ENCODE data around the gene CCDC171. TPM values are rescaled to one million over a fixed set of nuclear protein-coding genes. Genes with fewer than 3 reads are reported as not detected.

CCDC171 gene
- total and polyA plus RNA-seq, 12 donors: 1.2 to 4.9 (median 2.7) TPM

DNA sequence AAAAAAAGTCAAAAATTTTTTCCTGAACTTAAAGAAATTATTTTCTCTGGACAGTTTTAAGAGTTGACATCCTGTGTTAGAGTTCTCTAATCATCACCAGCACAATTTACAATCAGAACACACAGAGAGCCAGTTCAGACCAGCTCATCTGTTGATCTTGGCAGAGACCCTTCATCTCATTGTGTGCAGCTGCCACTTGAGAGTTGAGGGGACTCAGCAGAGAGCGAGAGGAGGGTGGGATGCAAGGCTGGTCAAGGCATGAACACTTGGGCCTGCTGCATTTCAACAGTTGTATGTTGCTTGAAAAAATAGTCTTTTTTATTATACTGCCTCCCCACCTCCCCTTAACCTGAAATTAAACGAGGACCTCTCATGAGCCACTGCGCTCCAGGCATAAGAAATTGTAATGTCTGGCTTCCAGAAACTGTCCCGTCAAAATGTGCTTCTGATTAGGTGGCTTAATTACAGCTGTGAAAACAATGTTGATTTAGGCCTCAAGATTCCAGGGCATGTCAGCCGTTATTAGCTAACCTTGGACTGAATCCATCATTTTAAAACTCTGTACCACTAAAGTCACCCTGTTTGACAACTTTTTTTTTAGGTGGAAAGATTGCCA is 383.6 kb downstream of the CCDC171 start:
- H3K9me3 ChIP-seq (replicated peaks in 1 of 3): no peaks in the 10 kb centered on the region
- no peaks in the 10 kb centered on the region for H3K36me3 ChIP-seq (replicated peaks in 1 of 2)
- no peak overlapping the region for H3K27ac ChIP-seq
- TF ChIP-seq, protein P1, sequence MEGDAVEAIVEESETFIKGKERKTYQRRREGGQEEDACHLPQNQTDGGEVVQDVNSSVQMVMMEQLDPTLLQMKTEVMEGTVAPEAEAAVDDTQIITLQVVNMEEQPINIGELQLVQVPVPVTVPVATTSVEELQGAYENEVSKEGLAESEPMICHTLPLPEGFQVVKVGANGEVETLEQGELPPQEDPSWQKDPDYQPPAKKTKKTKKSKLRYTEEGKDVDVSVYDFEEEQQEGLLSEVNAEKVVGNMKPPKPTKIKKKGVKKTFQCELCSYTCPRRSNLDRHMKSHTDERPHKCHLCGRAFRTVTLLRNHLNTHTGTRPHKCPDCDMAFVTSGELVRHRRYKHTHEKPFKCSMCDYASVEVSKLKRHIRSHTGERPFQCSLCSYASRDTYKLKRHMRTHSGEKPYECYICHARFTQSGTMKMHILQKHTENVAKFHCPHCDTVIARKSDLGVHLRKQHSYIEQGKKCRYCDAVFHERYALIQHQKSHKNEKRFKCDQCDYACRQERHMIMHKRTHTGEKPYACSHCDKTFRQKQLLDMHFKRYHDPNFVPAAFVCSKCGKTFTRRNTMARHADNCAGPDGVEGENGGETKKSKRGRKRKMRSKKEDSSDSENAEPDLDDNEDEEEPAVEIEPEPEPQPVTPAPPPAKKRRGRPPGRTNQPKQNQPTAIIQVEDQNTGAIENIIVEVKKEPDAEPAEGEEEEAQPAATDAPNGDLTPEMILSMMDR (IDR thresholded peaks at IDR 0.05): no peak
- TF ChIP-seq POLR2A (IDR thresholded peaks at IDR 0.05): no peak
- DNase-seq: no peak
- no peaks in the 10 kb centered on the region for H3K27me3 ChIP-seq
- intact Hi-C loops (cut with DNase I): no loop called here
- H3K4me3 ChIP-seq: no peak overlapping the region
- 61 to 71% (median 68%) methylated on average over 5 of the region's 5 CpGs for WGBS, 4 donors
- H3K4me1 ChIP-seq (replicated peaks in 1 of 2): no peaks in the 10 kb centered on the region

DNA sequence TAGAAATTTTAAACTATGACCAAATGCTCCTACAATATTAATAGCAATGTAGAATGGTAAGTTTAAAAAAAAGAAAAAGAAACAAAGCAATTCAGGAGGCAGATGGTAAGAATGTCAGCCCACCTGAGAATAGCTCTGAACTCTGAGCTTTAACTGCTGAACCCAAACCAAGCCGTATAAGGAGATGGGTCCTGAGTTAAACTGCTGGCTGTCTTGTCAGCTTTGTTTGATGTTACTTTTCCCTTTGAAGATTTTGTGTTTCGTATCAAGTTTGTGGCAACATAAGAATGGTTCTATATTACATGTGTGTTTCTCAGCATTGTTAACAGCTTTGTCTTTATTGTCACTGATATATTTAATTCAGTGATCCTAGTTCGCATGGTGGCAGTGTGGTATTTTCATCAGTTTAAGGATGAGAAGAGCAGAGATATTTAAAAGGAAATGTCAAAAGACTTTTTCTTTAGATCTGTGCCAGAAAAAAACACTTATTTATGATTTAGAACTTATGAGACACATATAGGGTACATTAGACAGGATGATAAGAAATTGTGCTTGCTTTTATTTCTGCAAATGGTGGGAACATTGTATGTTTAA is 390.1 kb downstream of the CCDC171 start:
- Histone ChIP-seq H3K27me3 (no peaks in the 10 kb centered on the region), H3K36me3 (replicated peaks in 1 of 2) (no peaks in the 10 kb centered on the region), H3K27ac (no peak overlapping the region), H3K9me3 (replicated peaks in 1 of 3) (no peaks in the 10 kb centered on the region), H3K4me3 (no peak overlapping the region), H3K4me1 (replicated peaks in 1 of 2) (no peaks in the 10 kb centered on the region)
- DNase-seq: no peak
- intact Hi-C loops (cut with DNase I): no loop called here
- 67 to 75% (median 72%) methylated on average over 3 of the region's 3 CpGs for WGBS, 4 donors
- TF ChIP-seq, protein P1 (IDR thresholded peaks at IDR 0.05): no peak
- no peak for TF ChIP-seq POLR2A (IDR thresholded peaks at IDR 0.05)

DNA sequence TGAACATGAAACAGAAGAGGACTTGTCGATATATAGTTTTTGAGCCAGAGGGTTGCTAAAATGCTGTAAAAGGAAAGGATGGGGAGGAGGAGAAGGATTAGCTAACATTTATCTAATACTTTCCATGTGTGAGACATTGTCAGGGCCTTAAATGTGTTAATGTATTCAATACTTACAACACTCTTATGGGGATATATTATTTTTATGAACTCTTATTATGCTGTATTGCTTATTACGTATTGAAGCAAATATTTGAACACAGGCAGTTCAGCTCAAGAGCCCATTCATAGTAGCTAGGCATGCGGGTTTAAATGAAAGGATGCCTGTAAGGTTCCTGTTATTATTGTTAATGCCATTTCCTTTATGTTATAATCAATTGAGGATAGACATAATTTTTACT is 391.5 kb downstream of the CCDC171 start:
- WGBS, 4 donors: 91 to 96% (median 95%) methylated on average over 3 of the region's 3 CpGs
- TF ChIP-seq POLR2A (IDR thresholded peaks at IDR 0.05): no peak
- TF ChIP-seq, protein P1 (IDR thresholded peaks at IDR 0.05): no peak
- no peaks in the 10 kb centered on the region for H3K9me3 ChIP-seq (replicated peaks in 1 of 3)
- intact Hi-C loops (cut with DNase I): no loop called here
- H3K27me3 ChIP-seq: no peaks in the 10 kb centered on the region
- no peaks in the 10 kb centered on the region for H3K36me3 ChIP-seq (replicated peaks in 1 of 2)
- no peak overlapping the region for H3K27ac ChIP-seq
- H3K4me3 ChIP-seq: no peak overlapping the region
- DNase-seq: no peak
- H3K4me1 ChIP-seq (replicated peaks in 1 of 2): no peaks in the 10 kb centered on the region

- H3K36me3 ChIP-seq (replicated peaks in 1 of 2): no peaks in the 10 kb centered on the region
- H3K27ac ChIP-seq: no peak overlapping the region
- whole genome bisulfite sequencing, 4 donors: 62 to 81% (median 71%) methylated on average over 1 of the region's 1 CpG
- no peak for DNase-seq
- no peaks in the 10 kb centered on the region for H3K27me3 ChIP-seq
- intact Hi-C loops (cut with DNase I): no loop called here
- no peaks in the 10 kb centered on the region for H3K4me1 ChIP-seq (replicated peaks in 1 of 2)
- peaks cover 0 to under 1% (median 0%) of the 10 kb centered on the region in 3 donors for H3K9me3 ChIP-seq (replicated peaks in 1 of 3)
- no peak for TF ChIP-seq POLR2A (IDR thresholded peaks at IDR 0.05)
- TF ChIP-seq, protein P1 (IDR thresholded peaks at IDR 0.05): no peak
- no peak overlapping the region for H3K4me3 ChIP-seq
Observed at GRCh38 chr9:15959663-15960062, 406.8 kb downstream of the CCDC171 start.
